BJ (cell line): ENCODE data around the gene ARL17A. TPM values are rescaled to one million over a fixed set of nuclear protein-coding genes. Genes with fewer than 3 reads are reported as not detected.
"Not testable (repeated sequence)": the region's sequence is repeated elsewhere in the genome, so short reads cannot be mapped to it uniquely, and the experiment has no call there.

Experiments
- CTCF ChIA-PET: fragments of 350-600 bp; formaldehyde crosslinking; extraction: SDS; loops from one replicate; lab custom pipeline; 2021; ENCODE audit warnings: antibody characterized with exemption, inconsistent platforms; lab: Yijun Ruan, JAX
- POLR2A ChIA-PET: fragments of 300-600 bp; sonication (Branson Sonifier 250); formaldehyde crosslinking; extraction: SDS; loops from one replicate; lab custom pipeline; 2021; ENCODE audit warnings: antibody characterized with exemption; lab: Charles Lee
- DNase-seq: peaks from one replicate; pipeline ENCODE4 v3.0.0-alpha.2; 2011; ENCODE audit warnings: low read depth
- H3K27me3 ChIP-seq: 2 replicates; pipeline ENCODE4 v1.6.0; 2011; ENCODE audit warnings: low read length; ENCODE audit not compliant: control insufficient read depth, insufficient read depth
- H3K36me3 ChIP-seq: 2 replicates; pipeline ENCODE4 v1.5.1; 2011; ENCODE audit warnings: low read length; ENCODE audit not compliant: control insufficient read depth, insufficient read depth
- H3K4me3 ChIP-seq: 2 replicates; pipeline ENCODE4 v1.5.1; 2011; ENCODE audit warnings: low read depth, mild to moderate bottlenecking, control low read depth, low read length
- polyA minus RNA-seq: library from RNA; depleted of rRNA, polyadenylated mRNA; stranded (reverse); fragments of >200 nt; gene quantifications from 2 replicates; pipeline ENCODE4 v1.2.3, GENCODE V29; 2011; rRNA and poly(A)+ RNA removed
- polyA plus RNA-seq: library from polyadenylated mRNA; depleted of rRNA; stranded (reverse); fragments of >200 nt; gene quantifications from 2 replicates; pipeline ENCODE4 v1.2.3, GENCODE V29; 2011; rRNA removed

ARL17A gene
- polyA plus RNA-seq: 7.7 and 11.3 TPM in 2 replicates
- polyA minus RNA-seq: 22.6 and 28.0 TPM in 2 replicates

- DNase-seq, POLR2A ChIA-PET, H3K36me3 ChIP-seq, H3K4me3 ChIP-seq, CTCF ChIA-PET, H3K27me3 ChIP-seq: not testable (repeated sequence)
Measured at GRCh38 chr17:46579083-46580075, at the start of gene ARL17A. ARL17A (minus strand) TSS chr17:46579691; CDS start chr17:46576322, 3,369 bp downstream.

GRCh38 chr17:46628753-46629436 is 49.4 kb upstream of the ARL17A start:
- DNase-seq, H3K27me3 ChIP-seq, H3K4me3 ChIP-seq, CTCF ChIA-PET, POLR2A ChIA-PET, H3K36me3 ChIP-seq: not testable (repeated sequence)

GRCh38 chr17:46627452-46627851 is 48.0 kb upstream of the ARL17A start:
- H3K4me3 ChIP-seq, CTCF ChIA-PET, POLR2A ChIA-PET, DNase-seq, H3K36me3 ChIP-seq, H3K27me3 ChIP-seq: not testable (repeated sequence)

GRCh38 chr17:46624726-46625125 is 45.2 kb upstream of the ARL17A start:
- DNase-seq, H3K27me3 ChIP-seq, POLR2A ChIA-PET, H3K4me3 ChIP-seq, CTCF ChIA-PET, H3K36me3 ChIP-seq: not testable (repeated sequence)

- POLR2A ChIA-PET, CTCF ChIA-PET, DNase-seq: not testable (repeated sequence)
Measured at GRCh38 chr17:46623790-46624189, 44.3 kb upstream of the ARL17A start.

GRCh38 chr17:46618975-46619374 is 39.5 kb upstream of the ARL17A start:
- H3K36me3 ChIP-seq, DNase-seq, CTCF ChIA-PET: not testable (repeated sequence)

More at GRCh38 chr17:46623790-46624189, 44.3 kb upstream of the ARL17A start:
- H3K27me3 ChIP-seq, H3K4me3 ChIP-seq, H3K36me3 ChIP-seq: not testable (repeated sequence)

GRCh38 chr17:46617121-46617520 is 37.6 kb upstream of the ARL17A start:
- CTCF ChIA-PET, H3K36me3 ChIP-seq, H3K4me3 ChIP-seq, H3K27me3 ChIP-seq, DNase-seq, POLR2A ChIA-PET: not testable (repeated sequence)

More at GRCh38 chr17:46618975-46619374, 39.5 kb upstream of the ARL17A start:
- H3K4me3 ChIP-seq, H3K27me3 ChIP-seq, POLR2A ChIA-PET: not testable (repeated sequence)

GRCh38 chr17:46613876-46614275 is 34.4 kb upstream of the ARL17A start:
- H3K27me3 ChIP-seq, CTCF ChIA-PET, H3K4me3 ChIP-seq, H3K36me3 ChIP-seq, DNase-seq, POLR2A ChIA-PET: not testable (repeated sequence)

- H3K36me3 ChIP-seq, POLR2A ChIA-PET: not testable (repeated sequence)
Measured at GRCh38 chr17:46611304-46611703, 31.8 kb upstream of the ARL17A start.

GRCh38 chr17:46603125-46603524 is 23.6 kb upstream of the ARL17A start:
- H3K4me3 ChIP-seq, DNase-seq, CTCF ChIA-PET, H3K36me3 ChIP-seq, POLR2A ChIA-PET, H3K27me3 ChIP-seq: not testable (repeated sequence)

More at GRCh38 chr17:46611304-46611703, 31.8 kb upstream of the ARL17A start:
- H3K4me3 ChIP-seq, CTCF ChIA-PET, H3K27me3 ChIP-seq, DNase-seq: not testable (repeated sequence)

GRCh38 chr17:46600767-46601166 is 21.3 kb upstream of the ARL17A start:
- DNase-seq, H3K27me3 ChIP-seq, H3K36me3 ChIP-seq, POLR2A ChIA-PET, CTCF ChIA-PET, H3K4me3 ChIP-seq: not testable (repeated sequence)

- H3K36me3 ChIP-seq, H3K4me3 ChIP-seq, DNase-seq, H3K27me3 ChIP-seq, CTCF ChIA-PET, POLR2A ChIA-PET: not testable (repeated sequence)
Measured at GRCh38 chr17:46598344-46598931, 18.9 kb upstream of the ARL17A start.
